IMR-90 (cell line): ENCODE results near the gene DRD3. TPM values are rescaled to one million over a fixed set of nuclear protein-coding genes. Genes with fewer than 3 reads are reported as not detected.

Experiments
- ATAC-seq: fragments of 200-7000 bp; cut with Tn5 transposase; 2 replicates; pipeline ENCODE4 v1.9.1; 2020; ENCODE audit warnings: low read depth, mild to moderate bottlenecking, moderate library complexity
- BruUV-seq: library from RNA; stranded (reverse); fragments of 400-500 nt; replicated peaks from 2 replicates; lab custom pipeline; 2021; lab: Mats Ljungman, UMichigan
- CTCF ChIA-PET: fragments of 300-600 bp; formaldehyde crosslinking; extraction: SDS; loops from one replicate; lab custom pipeline; 2021; ENCODE audit warnings: antibody characterized with exemption; lab: Yijun Ruan, JAX
- POLR2A ChIA-PET: fragments of 300-600 bp; sonication (Branson Sonifier 250); formaldehyde crosslinking; loops from one replicate; lab custom pipeline; 2022; ENCODE audit warnings: antibody characterized with exemption; ENCODE audit not compliant: unreplicated experiment; lab: Charles Lee
- DNase-seq: peaks from one replicate; pipeline ENCODE4 v3.0.0; 2013
- H2AFZ ChIP-seq: replicated peaks from 2 replicates; pipeline ENCODE3; 2013; ENCODE audit warnings: low read length, mild to moderate bottlenecking; ENCODE audit not compliant: poor library complexity
- H2AK5ac ChIP-seq: 2 replicates; pipeline ENCODE4 v1.6.1; 2013; ENCODE audit warnings: low read depth, low read length, inconsistent platforms
- H2AK9ac ChIP-seq: replicated peaks from 2 replicates; pipeline ENCODE3; 2013; ENCODE audit warnings: mild to moderate bottlenecking, low read depth, low read length, moderate library complexity; ENCODE audit not compliant: poor library complexity
- H2BK120ac ChIP-seq: 2 replicates; pipeline ENCODE4 v1.6.1; 2013; ENCODE audit warnings: low read depth, low read length, inconsistent platforms
- H2BK15ac ChIP-seq: 3 replicates; pipeline ENCODE4 v1.6.1; 2013; ENCODE audit warnings: low read depth, low read length, inconsistent platforms
- H2BK20ac ChIP-seq: 2 replicates; pipeline ENCODE4 v1.6.1; 2013; ENCODE audit warnings: low read depth, mild to moderate bottlenecking, inconsistent platforms, low read length, moderate library complexity
- H2BK5ac ChIP-seq: 2 replicates; pipeline ENCODE4 v1.6.1; 2013; ENCODE audit warnings: mild to moderate bottlenecking, low read depth, low read length, inconsistent platforms; ENCODE audit not compliant: poor library complexity, severe bottlenecking
- H3K14ac ChIP-seq: replicated peaks from 2 replicates; pipeline ENCODE4 v1.6.1; 2013; ENCODE audit warnings: low read depth, low read length, inconsistent platforms
- H3K18ac ChIP-seq: 2 replicates; pipeline ENCODE4 v1.6.1; 2013; ENCODE audit warnings: low read depth, low read length, control low read depth
- H3K23ac ChIP-seq: 2 replicates; pipeline ENCODE4 v1.6.1; 2013; ENCODE audit warnings: low read depth, low read length, inconsistent platforms
- H3K27ac ChIP-seq: 2 replicates; pipeline ENCODE4 v1.5.1; 2013; ENCODE audit warnings: mild to moderate bottlenecking, control low read depth, low read length; ENCODE audit not compliant: insufficient read depth
- H3K27me3 ChIP-seq: 2 replicates; pipeline ENCODE4 v1.6.1; 2013; ENCODE audit warnings: low read length; ENCODE audit not compliant: control insufficient read depth, insufficient read depth
- H3K36me3 ChIP-seq: 2 replicates; pipeline ENCODE4 v1.6.1; 2013; ENCODE audit warnings: low read length, mixed read lengths; ENCODE audit not compliant: control insufficient read depth, insufficient read depth
- H3K4ac ChIP-seq: 2 replicates; pipeline ENCODE4 v1.6.1; 2013; ENCODE audit warnings: low read depth, low read length, inconsistent platforms
- H3K4me1 ChIP-seq: 2 replicates; pipeline ENCODE4 v1.6.1; 2013; ENCODE audit warnings: low read length, mixed read lengths; ENCODE audit not compliant: control insufficient read depth, insufficient read depth
- H3K4me2 ChIP-seq: 2 replicates; pipeline ENCODE4 v1.6.1; 2013; ENCODE audit warnings: low read depth, mild to moderate bottlenecking, control low read depth, low read length, moderate library complexity
- H3K4me3 ChIP-seq: 2 replicates; pipeline ENCODE4 v1.5.1; 2013; ENCODE audit warnings: low read depth, mild to moderate bottlenecking, control low read depth, low read length, moderate library complexity; ENCODE audit not compliant: insufficient read depth
- H3K56ac ChIP-seq: 2 replicates; pipeline ENCODE4 v1.6.1; 2013; ENCODE audit warnings: low read length, inconsistent platforms; ENCODE audit not compliant: insufficient read depth; ENCODE audit errors: extremely low read depth
- H3K79me1 ChIP-seq, 2 experiments: 2 replicates each; pipeline ENCODE4 v1.6.1; 2013; ENCODE audit warnings: low read length in 2 of 2, inconsistent platforms in 1 of 2, low read depth in 1 of 2
- H3K9ac ChIP-seq: 2 replicates; pipeline ENCODE4 v1.6.1; 2013; ENCODE audit warnings: low read depth, low read length, control low read depth
- H3K9me1 ChIP-seq: 2 replicates; pipeline ENCODE4 v1.6.1; 2013; ENCODE audit warnings: low read length, inconsistent platforms; ENCODE audit not compliant: insufficient read depth
- H3K9me3 ChIP-seq: 2 replicates; pipeline ENCODE4 v1.6.1; 2013; ENCODE audit warnings: low read length; ENCODE audit not compliant: control insufficient read depth, insufficient read depth
- H4K20me1 ChIP-seq: 2 replicates; pipeline ENCODE4 v1.6.1; 2013; ENCODE audit warnings: low read length, inconsistent platforms; ENCODE audit not compliant: insufficient read depth
- H4K5ac ChIP-seq: 2 replicates; pipeline ENCODE4 v1.6.1; 2013; ENCODE audit warnings: mild to moderate bottlenecking, low read depth, low read length, control low read depth
- H4K8ac ChIP-seq, 2 experiments: 2 replicates each; pipeline ENCODE4 v1.6.1; 2013; ENCODE audit warnings: low read depth in 2 of 2, low read length in 2 of 2, control low read depth in 1 of 2, inconsistent platforms in 1 of 2
- H4K91ac ChIP-seq: 2 replicates; pipeline ENCODE4 v1.6.1; 2013; ENCODE audit warnings: low read depth, low read length, inconsistent platforms; ENCODE audit not compliant: insufficient read depth
- BHLHE40 ChIP-seq: fragments of 150-350 bp; IDR thresholded peaks from 2 replicates; pipeline ENCODE4 v1.6.1; 2016; ENCODE audit warnings: mild to moderate bottlenecking, low read depth, low read length
- CEBPB ChIP-seq: IDR thresholded peaks from 2 replicates; pipeline ENCODE4 v1.6.1; 2012; ENCODE audit warnings: low read depth, low read length, improper control_type of control experiment
- CHD1 ChIP-seq: IDR thresholded peaks from 2 replicates; pipeline ENCODE4 v1.6.1; 2012; ENCODE audit warnings: low read depth, low read length, improper control_type of control experiment
- FOS ChIP-seq: fragments of 150-350 bp; IDR thresholded peaks from 2 replicates; pipeline ENCODE4 v1.6.1; 2016; ENCODE audit warnings: low read depth, low read length
- MAFK ChIP-seq: IDR thresholded peaks from 2 replicates; pipeline ENCODE4 v1.6.1; 2012; ENCODE audit warnings: low read depth, low read length, improper control_type of control experiment
- MAZ ChIP-seq: IDR thresholded peaks from 2 replicates; pipeline ENCODE4 v1.6.1; 2012; ENCODE audit warnings: low read depth, mild to moderate bottlenecking, low read length, improper control_type of control experiment, moderate library complexity, borderline replicate concordance
- MXI1 ChIP-seq: IDR thresholded peaks from 2 replicates; pipeline ENCODE4 v1.6.1; 2012; ENCODE audit warnings: low read depth, mild to moderate bottlenecking, low read length, moderate library complexity, borderline replicate concordance
- NFE2L2 ChIP-seq: fragments of 150-350 bp; IDR thresholded peaks from 2 replicates; pipeline ENCODE4 v1.6.1; 2016; ENCODE audit warnings: low read depth, mild to moderate bottlenecking, low read length
- POLR2A ChIP-seq: IDR thresholded peaks from 2 replicates; pipeline ENCODE4 v1.6.1; 2012; ENCODE audit warnings: mild to moderate bottlenecking, low read depth, low read length
- RCOR1 ChIP-seq: IDR thresholded peaks from 2 replicates; pipeline ENCODE4 v1.6.1; 2012; ENCODE audit warnings: mild to moderate bottlenecking, low read length, improper control_type of control experiment; ENCODE audit not compliant: insufficient replicate concordance
- RFX5 ChIP-seq: IDR thresholded peaks from 2 replicates; pipeline ENCODE4 v1.8.0; 2012; ENCODE audit warnings: low read depth, mild to moderate bottlenecking, low read length, moderate library complexity
- SMC3 ChIP-seq: fragments of 150-350 bp; IDR thresholded peaks from 2 replicates; pipeline ENCODE4 v1.6.1; 2016; ENCODE audit warnings: low read depth, mild to moderate bottlenecking, antibody characterized with exemption, low read length, moderate library complexity
- WGBS, 2 experiments: methylation state at CpG; one replicate each; pipeline versions ENCODE4 v1.1.5 to v1.1.7; 2013; ENCODE audit warnings: missing lambda C conversion rate in 2 of 2; ENCODE audit not compliant: insufficient read length in 1 of 2; ENCODE audit errors: extremely low coverage in 2 of 2; 5-methylcytosine and 5-hydroxymethylcytosine counted together
- dilution Hi-C: fragments of 300-500 bp; cut with HindIII; formaldehyde crosslinking; loops from one replicate; pipeline ENCODE4 v1.14.3; 2018; ENCODE audit warnings: low sequenced_read_pairs; ENCODE audit not compliant: unreplicated experiment
- in situ Hi-C: fragments of 300-500 bp; cut with MboI; formaldehyde crosslinking; loops from 3 replicates; pipeline ENCODE4 v1.14.3; 2019; ENCODE audit warnings: low sequenced_read_pairs, inconsistent platforms, mixed read lengths
- intact Hi-C: fragments of 100-400 bp; cut with micrococcal nuclease; formaldehyde crosslinking; loops from 2 replicates; pipeline ENCODE4 v1.10.0; 2022
- polyA plus RNA-seq, 3 experiments: library from polyadenylated mRNA; depleted of rRNA; stranded (reverse); fragments of >200 nt; gene quantifications; 2 replicates each; pipeline ENCODE4 v1.2.3, GENCODE V29; 2012; ENCODE audit warnings: low replicate concordance in 1 of 3
- total RNA-seq: library from RNA; depleted of rRNA; stranded (reverse); fragments of >200 nt; gene quantifications from 2 replicates; pipeline ENCODE4 v1.2.3, GENCODE V29; 2012
- TF ChIP-seq, protein P1 (sequence below): fragments of 150-350 bp; IDR thresholded peaks from 2 replicates; pipeline ENCODE4 v1.6.1; 2017; ENCODE audit warnings: mild to moderate bottlenecking, antibody characterized with exemption, low read length, low read depth
- TF ChIP-seq, protein P2 (sequence below): conservative IDR thresholded peaks from 2 replicates; pipeline ENCODE4 v1.5.1; 2012; ENCODE audit warnings: mild to moderate bottlenecking, low read depth, low read length, improper control_type of control experiment

DRD3 gene
- total and polyA plus RNA-seq, 2 of the 4 experiments (the other 2 are of a cell fraction) = not detected

DNA sequence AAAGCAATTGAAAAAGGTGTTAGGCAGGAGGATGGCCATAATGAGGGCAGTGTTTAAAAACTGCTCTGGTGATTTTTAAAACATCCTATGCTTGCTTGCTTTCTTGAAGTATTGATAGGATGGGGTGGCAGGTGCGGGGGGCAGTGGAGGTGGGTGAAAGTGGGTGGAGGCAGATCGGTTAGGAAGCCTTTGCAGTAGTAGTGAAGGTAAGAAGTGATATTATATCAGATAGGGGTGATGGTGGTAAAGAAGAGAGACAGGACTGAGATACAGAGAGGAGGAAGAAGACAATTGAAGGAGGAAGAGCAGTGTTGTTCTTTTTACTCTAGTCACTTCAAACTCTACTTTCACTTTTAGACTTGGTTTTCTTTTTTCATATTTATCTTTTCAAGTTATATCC, 47.5 kb upstream of the DRD3 start:
- Histone ChIP-seq H2AK5ac (no peak overlapping the region), H3K4ac (no peak overlapping the region), H2BK5ac (no peak overlapping the region), H3K23ac (no peak overlapping the region), H2AK9ac (no peak overlapping the region), H3K79me1 (no peaks in the 10 kb centered on the region), H3K9me3 (peaks cover 4% of the 10 kb centered on the region), H3K27ac (no peak overlapping the region), H3K36me3 (no peaks in the 10 kb centered on the region), H3K14ac (no peak overlapping the region), H3K4me2 (no peak overlapping the region), H2AFZ (no peak overlapping the region), H3K9me1 (no peaks in the 10 kb centered on the region), H3K9ac (no peak overlapping the region), H2BK120ac (no peak overlapping the region), H4K20me1 (no peaks in the 10 kb centered on the region), H4K8ac (no peak overlapping the region), H3K4me3 (no peak overlapping the region), H3K56ac (no peak overlapping the region), H3K18ac (no peak overlapping the region), H3K4me1 (no peaks in the 10 kb centered on the region), H4K5ac (no peak overlapping the region), H2BK15ac (no peak overlapping the region), H2BK20ac (no peak overlapping the region), H4K91ac (no peak overlapping the region), H3K27me3 (peaks cover 5% of the 10 kb centered on the region)
- TF ChIP-seq SMC3 (no peak), RFX5 (no peak), RCOR1 (no peak), FOS (no peak), MXI1 (no peak), CHD1 (no peak), CEBPB (no peak), NFE2L2 (no peak), MAZ (no peak), BHLHE40 (no peak), MAFK (no peak), POLR2A (no peak)
- TF ChIP-seq, protein P1, sequence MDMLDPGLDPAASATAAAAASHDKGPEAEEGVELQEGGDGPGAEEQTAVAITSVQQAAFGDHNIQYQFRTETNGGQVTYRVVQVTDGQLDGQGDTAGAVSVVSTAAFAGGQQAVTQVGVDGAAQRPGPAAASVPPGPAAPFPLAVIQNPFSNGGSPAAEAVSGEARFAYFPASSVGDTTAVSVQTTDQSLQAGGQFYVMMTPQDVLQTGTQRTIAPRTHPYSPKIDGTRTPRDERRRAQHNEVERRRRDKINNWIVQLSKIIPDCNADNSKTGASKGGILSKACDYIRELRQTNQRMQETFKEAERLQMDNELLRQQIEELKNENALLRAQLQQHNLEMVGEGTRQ = no peak
- TF ChIP-seq, protein P2, sequence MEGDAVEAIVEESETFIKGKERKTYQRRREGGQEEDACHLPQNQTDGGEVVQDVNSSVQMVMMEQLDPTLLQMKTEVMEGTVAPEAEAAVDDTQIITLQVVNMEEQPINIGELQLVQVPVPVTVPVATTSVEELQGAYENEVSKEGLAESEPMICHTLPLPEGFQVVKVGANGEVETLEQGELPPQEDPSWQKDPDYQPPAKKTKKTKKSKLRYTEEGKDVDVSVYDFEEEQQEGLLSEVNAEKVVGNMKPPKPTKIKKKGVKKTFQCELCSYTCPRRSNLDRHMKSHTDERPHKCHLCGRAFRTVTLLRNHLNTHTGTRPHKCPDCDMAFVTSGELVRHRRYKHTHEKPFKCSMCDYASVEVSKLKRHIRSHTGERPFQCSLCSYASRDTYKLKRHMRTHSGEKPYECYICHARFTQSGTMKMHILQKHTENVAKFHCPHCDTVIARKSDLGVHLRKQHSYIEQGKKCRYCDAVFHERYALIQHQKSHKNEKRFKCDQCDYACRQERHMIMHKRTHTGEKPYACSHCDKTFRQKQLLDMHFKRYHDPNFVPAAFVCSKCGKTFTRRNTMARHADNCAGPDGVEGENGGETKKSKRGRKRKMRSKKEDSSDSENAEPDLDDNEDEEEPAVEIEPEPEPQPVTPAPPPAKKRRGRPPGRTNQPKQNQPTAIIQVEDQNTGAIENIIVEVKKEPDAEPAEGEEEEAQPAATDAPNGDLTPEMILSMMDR = no peak
- 53% methylated on average over 2 of the region's 2 CpGs; no CpG with 5 or more reads in 1 of the 2 experiments for WGBS, 2 experiments
- dilution Hi-C loops (no loop called here), intact Hi-C loops (no loop called here), in situ Hi-C loops (no loop called here)
- ChIA-PET CTCF (no interaction called here), POLR2A (no interaction called here)
- DNase-seq (no peak), ATAC-seq (no peak)
- BruUV-seq = no TSS peak
